ENCODE results near the gene CXXC1.
"Not testable (repeated sequence)": the region's sequence is repeated elsewhere in the genome, so short reads cannot be mapped to it uniquely, and the experiment has no call there.

The CXXC1 gene

GRCh38 chr18:50298443-50299284, 11.2 kb upstream of the CXXC1 start:
- no peak for DNase-seq

GRCh38 chr18:50297621-50298442, 10.3 kb upstream of the CXXC1 start:
- peak in 46 of 51 donors; percentile 10 to 79 (median 50) for DNase-seq

DNA sequence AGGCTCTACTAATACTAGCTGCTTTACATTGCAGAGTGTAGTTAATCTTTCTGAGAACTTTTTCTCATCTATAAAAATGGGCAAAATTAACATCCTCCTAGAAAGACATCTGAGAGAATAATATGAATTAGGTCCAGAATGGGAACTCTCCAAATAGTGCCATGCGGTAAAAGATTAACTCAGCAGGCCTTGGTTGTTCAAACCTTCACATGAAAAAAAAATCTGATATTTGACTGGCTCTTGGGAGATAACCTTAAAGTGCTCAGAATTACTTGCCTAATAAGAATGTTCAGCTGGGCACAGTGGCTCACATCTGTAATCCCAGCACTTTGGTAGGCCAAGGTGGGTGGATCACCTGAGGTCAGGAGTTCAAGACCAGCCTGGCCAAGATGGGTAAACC, 5.5 kb upstream of the CXXC1 start:
- DNase-seq, result no peak

DNA sequence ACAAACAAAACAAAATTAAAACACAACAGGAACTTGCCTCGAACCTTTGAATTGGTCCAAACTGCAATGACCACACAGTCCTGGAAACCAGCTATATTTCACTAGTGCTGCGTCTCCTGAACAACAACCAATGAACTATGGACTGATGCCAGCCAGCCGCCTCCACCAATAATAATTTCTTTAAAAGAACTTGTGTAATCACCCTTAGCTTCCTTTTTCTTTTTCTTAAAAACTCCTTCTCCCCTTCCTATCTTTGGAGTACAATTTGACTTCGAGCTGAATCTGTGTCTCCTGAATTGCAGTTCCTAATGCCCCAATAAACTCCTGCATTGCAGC, 1.6 kb upstream of the CXXC1 start:
- no peak for DNase-seq

GRCh38 chr18:50288348-50289107, 1.0 kb upstream of the CXXC1 start:
- DNase-seq, result not testable (repeated sequence)

DNA sequence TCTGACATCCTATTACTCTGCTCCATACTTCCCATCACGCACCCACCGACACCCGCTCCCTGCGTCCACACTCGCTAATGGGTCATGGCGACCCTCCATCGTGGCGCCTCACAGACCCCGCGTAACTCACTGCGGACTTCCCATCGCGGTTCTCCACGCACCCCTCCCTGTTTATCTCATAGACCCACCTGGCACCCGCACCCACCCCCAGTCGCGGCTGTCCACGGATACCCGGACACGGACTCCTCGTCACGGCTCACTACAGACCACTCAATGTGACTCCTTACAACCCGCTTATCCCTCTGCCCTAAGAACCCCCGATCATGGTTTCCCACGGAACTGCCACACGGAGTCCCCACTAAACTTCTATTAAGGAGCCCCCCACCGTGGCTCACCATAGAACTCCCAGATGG, 458 bp downstream of the CXXC1 start:
- peak in 2 of 51 donors; percentile 43 to 68 for DNase-seq

- peak in 7 of 51 donors; percentile 10 to 40 (median 26) for DNase-seq
Observed at GRCh38 chr18:50286391-50287027, 983 bp downstream of the CXXC1 start.

GRCh38 chr18:50285631-50286321, 1.7 kb downstream of the CXXC1 start:
- DNase-seq, result no peak

DNA sequence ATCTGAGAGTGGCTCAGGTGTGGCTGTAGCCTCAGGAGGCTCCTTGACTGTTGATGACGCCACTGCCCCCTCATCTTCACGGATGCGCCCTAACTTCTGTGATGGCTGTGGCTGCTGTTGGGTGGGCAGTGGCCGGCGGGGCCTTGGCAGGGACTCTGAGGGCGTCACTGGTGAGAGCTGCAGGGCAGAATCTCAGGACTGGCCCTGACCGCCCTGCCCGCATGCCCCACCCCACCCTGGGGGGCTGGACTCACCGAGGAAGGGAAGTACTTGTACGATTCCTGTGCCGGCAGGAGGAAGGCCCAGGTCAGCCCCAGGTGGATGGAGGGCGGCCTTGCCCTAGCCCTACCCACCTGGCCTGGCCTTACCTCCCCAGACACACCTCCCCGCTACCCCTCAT, 2.4 kb downstream of the CXXC1 start:
- no peak for DNase-seq

GRCh38 chr18:50284255-50284885, 3.1 kb downstream of the CXXC1 start:
- DNase-seq, result no peak

DNA sequence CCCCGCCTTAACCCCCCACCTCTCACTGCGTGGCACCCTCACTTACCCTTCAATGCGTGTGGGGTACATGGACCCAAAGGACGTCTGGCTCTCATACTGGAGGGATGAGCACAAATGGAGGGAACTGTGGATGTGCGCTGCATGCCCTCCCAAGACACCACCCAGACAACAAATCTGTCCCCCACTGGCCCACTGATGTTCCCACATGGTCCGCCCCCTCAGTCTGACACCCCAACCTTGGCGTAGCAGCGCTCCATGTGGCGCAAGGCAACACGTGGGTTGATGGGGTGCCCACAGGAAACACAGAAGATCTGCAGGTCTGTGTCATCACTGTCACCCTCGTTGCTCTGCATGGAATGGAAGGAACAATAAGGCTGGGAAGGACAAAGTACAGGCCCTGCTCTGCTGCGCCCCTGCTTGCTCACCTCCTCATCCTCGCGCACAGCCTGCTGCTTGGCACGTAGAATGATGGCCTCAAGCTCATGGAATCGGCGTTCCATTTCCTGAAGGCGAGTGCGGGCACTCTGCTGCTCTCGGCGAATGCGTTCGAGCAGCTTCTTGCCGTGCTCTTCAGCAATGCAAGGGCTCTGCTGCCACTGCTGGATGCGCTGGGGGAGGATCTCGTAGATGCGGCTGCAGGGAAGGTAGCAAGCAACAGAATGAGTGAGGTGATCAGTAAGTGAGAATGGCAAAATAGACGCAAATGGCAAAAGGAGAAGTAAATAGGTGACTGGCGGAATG, 3.9 kb downstream of the CXXC1 start:
- no peak for DNase-seq

- no peak for DNase-seq
Observed at GRCh38 chr18:50282521-50283335, 4.8 kb downstream of the CXXC1 start.

- peak in 1 of 51 donors; percentile 55 for DNase-seq
Observed at GRCh38 chr18:50281972-50282520, 5.4 kb downstream of the CXXC1 start.

DNA sequence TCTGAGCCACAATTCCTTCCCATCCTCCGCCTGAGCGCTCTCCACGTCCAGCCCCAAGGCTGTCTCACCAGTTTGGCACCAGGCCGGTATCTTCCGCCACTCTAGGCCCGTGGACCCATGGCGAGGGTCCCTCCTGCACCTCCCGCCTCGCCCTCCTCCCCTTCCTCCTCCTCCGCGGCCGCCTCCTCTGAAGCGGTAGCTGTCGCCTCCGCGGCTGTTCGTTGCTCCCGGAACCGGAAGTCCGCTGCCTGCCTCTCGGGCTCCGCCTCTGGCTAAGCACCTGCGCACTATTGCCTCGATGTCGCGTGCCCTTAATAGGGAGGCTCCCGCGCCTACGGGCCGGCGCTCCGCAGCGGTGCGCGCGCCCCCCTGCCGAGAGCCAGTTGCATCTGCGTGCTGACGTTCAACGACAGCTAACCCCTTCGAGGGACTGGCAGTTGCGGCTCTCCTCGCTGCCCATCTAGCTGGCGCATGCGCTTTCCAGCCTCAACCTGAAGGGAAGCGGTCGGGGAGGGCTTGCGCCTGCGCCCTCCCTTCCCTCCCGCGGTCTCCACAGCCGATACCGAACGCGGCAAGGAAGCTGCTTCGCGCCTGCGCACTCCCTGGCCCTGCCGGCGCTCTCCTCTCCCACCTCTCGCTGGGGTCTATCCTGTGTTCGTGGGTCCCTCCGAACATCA, 6.1 kb downstream of the CXXC1 start, which contains the start of gene MBD1:
Gene MBD1 (minus strand): TSS at position 229 of the 677 bp plus-strand sequence. CDS start 1,531 bp downstream, outside the sequence.
- DNase-seq, result peak; percentile 84 to 100 (median 98)

DNA sequence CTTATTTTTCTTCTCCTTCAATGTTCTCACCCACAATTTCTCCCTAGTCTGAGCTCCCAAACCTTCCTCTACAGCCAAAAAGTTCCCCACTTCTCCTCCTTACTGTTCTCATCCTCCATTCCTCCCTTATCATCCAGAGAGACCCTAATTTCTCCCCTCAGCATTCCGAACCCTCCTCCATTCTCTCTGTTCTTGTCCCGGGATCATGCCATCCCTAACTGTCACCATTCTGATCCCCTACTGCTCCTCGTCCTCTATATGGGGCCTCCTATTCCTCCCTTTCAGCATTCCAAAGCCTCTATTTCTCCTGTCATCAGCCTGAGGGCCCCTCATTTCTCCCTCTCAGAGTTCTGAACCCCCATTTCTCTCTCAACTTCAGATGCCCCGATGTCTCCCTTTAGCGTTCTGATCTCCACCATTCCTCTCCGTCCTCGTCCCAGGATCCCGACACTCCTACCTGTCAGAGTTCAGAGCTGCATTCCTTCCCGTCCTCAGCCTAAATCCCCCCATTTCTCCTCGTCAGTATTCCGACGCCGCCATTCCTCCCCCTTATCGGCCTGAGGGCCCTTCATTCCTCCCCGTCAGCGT, 6.7 kb downstream of the CXXC1 start:
- no peak for DNase-seq

GRCh38 chr18:50279752-50280151, 7.7 kb downstream of the CXXC1 start:
- no peak for DNase-seq

DNA sequence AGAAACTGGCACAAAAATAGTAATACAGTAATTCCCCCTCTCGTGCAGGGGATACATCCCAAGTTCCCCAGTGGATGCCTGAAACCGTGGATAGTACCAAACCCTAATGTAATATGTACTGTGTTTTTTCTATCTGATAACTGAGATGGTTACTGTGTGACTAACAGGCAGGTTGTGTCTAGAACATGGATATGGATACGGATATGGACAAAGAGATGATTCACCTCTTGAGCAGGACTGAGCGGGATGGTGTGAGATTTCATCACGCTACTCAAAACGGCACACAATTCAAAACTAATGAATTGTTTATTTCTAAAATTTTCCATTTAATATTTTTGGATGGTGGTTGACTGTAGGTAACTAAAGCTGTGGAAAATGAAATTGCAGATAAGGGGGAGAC, 9.6 kb downstream of the CXXC1 start:
- no peak for DNase-seq

All from hypothalamus (tissue), 51 donors.